GM19043 (cell line): ENCODE results near the gene DLG5.

Experiments
- ATAC-seq: cut with Tn5 transposase; IDR thresholded peaks from one replicate; pipeline ENCODE4 v1.9.1; 2021; ENCODE audit warnings: low read depth; ENCODE audit not compliant: unreplicated experiment

Gene DLG5

DNA sequence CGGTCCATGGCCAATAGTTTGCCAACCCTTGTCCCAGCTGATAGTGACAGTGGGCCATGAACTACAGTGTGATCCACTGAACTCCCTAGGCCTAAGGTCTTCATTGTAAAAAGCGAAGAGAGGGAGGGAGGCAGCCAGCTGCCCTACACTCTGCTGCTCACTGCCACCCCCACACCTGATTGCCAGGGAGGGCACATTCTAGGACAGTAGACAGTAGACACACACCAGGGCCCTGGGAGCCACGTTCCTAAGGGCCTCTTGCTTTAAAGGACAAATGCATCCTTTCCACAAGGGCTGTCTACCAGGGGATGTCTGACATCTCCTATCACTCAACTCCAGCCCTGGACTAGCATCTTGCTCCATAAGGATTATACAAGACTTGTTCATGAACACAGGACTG is 122.2 kb downstream of the DLG5 start:
- ATAC-seq: no peak

DNA sequence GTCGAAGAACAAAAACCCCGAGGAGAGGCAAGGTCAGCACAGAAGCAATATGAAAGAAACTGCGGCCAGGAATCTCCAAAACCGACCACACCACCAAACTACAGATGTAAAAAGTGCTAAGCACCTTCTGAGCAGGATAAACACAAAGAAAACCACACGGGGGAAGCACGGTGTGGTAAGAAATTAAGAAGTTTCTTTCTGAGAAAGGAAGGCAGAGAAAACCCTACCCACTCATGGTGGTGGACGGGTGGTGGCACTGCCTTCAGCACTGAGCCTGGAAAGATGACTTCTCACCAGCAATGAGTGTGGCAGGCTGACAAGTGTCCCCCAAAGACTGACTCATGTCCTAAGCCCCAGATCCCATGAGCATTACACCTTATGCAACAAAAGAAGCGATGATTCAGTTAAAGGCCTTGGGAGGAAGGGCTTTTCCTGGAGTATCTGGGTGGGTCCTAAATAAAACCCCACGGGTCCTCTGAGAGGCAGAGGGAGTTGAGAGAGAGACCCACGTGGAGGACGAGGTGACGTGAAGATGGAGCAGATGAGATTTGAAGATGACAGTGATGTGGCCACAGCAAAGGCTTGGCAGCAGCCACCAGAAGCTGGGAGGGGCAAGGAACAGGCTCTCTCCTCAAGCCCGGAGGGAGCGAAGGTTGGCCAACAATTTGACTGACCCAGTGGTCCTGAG is 124.9 kb downstream of the DLG5 start:
- no peak for ATAC-seq

DNA sequence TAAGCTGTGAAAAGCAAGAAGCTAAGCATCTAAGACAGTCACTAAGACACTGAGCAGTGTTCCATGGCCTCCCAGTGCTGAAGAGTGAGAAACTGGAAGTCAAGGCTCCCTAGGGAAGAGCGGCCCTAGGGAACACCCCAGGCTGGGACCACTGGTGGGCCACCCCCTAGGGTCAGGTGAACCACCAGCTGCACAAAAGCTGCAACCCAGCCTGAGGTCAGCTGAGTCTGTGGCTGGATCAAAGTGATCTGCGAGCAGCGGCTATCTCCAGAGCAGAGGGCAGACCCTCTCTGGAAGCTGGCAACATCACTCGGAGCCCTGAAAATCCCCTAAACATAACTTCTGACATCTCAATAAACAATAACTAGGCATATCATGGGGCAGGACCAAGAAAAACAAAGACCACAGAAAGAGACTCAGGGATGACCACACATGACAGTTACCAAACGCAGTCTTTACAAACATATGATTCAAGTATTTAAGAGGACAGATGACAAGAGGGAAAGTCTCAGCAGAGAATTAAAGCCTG is 125.8 kb downstream of the DLG5 start:
- ATAC-seq: no peak

DNA sequence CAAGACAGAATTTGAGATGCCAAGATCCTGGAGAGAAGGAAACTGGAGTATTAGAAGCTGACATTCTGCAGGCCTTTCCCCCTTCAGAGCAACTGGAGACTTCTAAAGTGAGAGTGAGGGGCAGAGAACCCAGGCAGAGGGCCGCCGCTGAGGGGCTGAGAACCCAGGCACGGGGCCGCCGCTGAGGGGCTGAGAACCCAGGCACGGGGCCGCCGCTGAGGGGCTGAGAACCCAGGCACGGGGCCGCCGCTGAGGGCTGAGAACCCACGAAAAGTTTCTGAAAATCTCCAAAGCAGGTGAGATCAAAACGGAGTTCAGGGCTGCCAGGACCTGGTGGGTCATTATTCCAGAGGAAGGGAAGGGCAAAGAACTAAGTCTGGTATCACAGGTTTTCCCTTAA is 126.2 kb downstream of the DLG5 start:
- no peak for ATAC-seq

DNA sequence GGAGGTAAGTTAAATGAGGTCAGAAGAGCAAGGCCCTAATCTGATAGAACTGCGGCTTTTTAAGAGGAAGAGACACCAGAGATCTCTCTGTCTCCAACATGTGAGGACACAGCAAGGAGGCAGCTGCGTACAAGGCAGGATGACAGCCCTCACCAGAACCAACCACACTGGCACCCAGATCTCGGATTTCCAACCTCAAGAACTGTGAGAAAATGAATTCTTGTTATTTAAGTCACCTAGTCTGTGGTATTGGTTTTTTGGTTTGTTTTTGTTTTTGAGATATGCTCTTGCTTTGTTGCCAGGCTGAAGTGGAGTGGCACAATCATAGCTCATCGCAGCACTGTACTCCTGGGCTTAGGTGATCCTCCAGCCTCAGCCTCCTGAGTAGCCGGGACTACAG is 127.2 kb downstream of the DLG5 start:
- ATAC-seq: no peak

DNA sequence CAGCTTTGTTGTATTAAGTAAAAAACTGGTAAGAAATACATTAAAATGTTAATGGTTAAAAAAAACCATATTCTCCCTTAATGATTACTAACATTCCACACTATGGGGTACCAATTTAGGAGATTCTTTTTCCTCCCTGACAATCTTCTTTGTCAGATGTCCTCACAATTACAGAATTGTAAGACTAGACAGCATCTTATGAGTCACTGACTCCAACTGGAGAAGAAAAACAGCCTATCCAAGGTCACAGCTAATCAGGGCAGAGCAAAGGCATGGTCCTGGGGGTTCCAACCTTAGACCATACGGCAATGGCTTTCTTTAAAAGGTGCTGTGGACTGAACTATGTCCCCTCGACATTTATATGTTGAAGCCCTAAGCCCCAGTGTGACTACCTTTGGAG is 127.6 kb downstream of the DLG5 start:
- ATAC-seq: no peak

DNA sequence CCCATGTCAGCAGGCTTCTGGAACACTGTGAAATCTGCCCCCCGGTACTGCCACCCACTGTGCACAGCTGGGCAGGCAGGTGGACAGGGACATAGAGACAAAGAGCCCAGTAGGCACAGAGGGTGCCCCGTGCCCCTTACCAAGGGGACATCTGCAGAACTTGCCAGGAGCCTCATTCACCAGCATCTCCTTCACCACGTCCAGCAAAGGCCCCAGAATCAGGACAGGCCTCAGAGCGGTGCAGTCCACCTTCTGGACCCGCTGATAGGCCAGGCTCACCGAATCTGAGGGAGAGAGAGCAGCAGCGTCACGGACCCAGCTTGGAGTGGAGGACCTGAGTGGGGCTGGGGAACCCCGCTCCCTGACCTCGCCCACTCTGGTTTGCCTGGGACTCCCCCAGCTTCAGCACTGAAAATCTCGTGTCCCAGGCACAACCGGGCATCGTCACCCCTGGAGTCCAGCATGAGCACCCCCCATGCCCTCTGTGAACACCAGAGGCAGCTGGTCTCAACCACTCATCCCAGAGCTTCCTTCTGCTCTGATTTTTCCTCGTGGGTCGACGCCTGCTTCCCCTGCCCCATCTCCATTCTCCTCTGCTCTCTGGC is 130.1 kb downstream of the DLG5 start:
- no peak for ATAC-seq

DNA sequence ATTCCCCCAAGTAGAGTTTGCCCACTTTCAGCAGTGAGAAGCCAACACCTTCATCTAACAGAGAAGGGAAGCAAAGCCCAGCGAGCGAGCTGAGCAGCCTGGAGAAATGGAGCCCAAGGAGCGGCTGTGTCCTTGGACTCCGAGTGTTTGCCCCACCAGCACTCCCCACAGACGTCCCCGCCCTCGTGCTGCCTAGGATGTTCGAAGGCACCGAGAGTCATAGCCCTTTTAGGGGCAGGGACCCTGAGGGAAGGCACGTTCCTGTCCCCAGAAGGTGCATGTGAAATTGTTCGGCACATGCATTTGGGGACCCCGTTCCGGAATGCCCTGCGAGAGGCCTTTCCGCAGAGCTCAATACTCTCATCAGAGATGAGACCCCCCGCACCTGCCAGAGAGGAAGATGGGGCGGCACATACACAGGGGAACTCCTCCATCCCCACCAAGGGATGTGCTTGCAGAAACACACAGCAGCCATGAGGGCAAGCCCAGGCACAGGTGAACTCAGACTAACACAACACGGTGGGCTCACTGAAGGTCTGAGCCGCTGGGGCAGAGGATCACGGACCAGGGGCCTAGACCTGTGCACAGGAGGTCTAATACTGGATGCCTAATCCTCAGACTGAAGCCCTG is 131.0 kb downstream of the DLG5 start:
- ATAC-seq: no peak

DNA sequence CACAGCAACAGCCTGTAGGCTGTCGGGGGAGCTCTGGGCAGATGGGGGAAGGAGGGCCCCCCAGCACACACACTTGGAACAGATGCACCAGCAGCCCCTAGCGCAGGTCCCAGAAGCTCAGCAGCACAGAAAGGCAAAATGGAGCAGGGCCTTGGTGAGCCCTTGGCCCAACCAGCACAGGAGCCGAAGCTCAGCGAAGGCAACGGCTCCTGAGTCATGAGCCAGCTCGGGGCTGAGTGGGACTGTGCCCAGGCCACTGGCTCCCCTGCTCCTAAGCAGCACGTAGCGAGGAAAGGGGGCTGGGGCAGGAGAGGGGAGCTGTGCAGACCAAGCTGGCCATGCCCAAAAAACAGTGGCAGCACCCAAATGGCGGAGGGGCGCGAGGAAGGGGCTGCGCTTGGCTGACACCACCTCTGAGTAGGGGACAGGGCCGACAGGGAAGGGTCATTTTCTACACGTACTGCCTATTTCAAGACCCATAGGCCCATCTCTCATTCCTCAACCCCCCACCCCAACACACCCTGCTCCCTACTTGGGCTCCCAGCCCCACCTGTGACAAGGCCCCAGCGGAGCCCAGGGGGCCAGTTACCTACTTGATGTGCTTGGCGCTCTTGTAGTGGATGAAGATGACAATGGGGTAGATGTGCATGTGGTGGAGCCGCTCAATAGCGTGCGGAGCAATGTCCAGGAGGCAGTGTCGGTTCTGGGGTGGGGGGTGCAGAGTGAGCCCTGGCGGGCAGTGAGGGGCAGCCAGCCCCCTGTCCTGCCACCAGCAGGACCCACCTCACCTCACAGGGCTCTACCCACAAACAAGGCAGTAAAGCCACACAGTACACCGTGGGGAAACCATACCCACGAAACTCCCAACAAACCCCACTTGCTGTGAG is 132.1 kb downstream of the DLG5 start:
- no peak for ATAC-seq

DNA sequence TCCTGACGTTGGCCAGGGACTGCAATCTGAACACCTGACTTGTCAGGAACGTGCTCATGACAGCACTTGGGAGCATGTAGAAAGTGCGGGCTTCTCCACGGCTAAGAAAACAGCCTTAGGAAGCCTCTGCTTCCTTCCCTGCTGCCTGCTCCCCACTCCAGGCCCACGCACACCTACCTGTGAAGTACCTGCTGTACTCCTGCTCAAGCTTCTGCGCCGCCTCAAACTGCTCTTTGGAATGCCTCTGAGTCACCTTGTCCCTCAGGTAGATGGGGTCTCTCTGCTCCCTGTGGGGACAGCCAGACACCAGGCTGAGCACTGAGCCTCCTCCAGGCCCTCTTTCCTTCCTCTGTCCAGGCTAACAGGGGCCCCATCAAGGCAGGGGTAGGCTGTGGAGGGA is 132.7 kb downstream of the DLG5 start:
- no peak for ATAC-seq

DNA sequence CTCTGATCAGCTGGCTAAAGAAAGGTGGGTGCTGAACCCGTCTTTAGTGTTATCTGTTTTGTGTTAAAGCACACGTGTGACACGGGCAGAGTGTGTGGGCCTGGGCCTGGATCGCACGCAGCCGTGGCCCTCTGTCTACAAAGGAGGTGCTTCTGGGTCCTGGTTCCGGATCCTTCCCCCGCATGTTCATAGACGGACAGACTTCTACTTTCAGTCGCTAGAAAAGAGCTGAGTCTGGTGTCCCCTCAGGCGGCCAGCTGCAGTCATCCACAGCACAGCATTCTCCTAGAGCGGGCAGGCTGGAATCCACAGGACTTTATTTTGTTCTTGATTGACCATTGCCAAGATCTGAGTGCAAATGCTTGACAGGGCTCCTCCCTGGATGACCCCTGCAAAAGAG is 134.4 kb downstream of the DLG5 start:
- no peak for ATAC-seq

DNA sequence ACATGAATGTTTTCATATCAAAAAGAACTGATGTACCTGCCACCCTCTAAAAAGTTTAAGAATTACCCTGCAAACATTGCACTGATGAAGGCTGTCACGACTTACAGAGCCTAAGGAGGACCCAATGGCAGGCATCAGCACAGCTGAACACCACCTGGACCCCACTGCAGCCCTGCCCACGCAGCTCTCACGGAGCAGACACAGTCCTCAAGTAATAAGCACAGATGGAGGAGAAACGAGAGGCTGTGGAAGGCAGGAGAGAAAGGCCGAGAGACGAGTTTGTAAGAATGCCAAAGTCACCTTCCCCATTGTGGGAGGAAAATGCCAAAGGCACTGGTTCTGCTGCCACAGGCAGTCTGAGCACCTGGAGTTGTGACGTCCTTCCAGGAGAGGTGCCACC is 135.0 kb downstream of the DLG5 start:
- no peak for ATAC-seq

DNA sequence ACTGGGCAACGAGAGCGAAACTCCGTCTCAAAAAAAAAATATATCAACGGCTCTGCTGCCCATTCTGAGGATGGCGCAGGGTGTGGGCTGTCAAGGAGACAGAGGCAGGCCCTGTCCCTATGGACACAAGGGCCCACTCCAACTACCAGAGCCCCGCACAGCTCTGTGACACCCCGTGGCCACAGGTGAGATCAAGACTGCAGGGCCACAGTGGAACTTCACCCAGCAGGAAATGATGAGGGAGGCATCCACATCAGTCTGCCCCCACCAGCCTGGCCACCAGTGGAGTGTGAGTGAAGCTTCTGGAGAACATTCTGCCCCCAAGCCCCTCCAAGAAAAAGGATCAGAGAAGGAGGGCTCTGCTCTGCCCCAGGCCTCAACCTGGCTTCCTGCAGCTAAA is 136.7 kb downstream of the DLG5 start:
- no peak for ATAC-seq

DNA sequence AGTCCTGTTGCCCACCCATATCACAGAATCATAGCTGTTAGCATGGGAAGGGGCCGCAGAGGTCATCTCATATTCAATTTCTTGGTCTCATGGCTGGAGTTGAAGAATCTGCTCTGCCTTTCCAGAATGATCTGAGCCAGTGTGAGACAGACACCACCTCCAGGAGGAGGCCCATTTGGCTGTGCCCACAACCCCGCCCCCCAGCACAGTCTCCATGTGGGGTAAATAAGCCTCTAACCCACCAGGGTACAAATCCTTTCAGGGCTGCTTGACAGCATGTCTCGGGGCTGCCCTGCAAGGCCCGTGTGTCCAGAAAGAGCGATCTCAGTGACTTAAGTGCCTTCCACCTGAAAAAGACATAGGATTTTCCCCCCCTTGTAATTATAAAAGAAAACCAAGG is 137.5 kb downstream of the DLG5 start:
- ATAC-seq: no peak

DNA sequence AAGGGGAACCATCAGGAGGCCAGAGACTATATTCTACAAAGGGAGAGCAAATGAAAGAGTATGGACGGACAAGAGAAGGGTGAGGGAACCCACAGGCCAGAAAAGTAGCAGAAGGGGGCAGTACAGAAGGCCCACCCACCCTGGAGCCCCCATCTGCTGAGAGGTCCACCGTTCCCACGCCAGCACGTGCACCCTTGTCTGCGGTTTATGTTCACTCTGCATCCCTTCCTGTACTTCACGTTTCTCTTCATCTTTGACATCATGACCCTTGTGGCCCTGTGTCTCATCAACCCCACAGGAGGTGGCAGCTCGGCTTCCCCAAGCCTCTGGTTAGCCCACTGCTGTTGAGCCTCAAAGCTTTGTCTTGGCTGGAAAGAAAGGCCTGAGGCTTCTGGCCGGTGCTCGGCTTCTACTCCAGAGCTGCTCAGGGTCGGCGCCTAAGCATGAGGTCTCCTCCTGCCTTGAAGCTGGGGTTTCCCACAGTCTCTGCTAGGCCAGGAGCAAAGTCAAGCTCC is 138.0 kb downstream of the DLG5 start:
- no peak for ATAC-seq

DNA sequence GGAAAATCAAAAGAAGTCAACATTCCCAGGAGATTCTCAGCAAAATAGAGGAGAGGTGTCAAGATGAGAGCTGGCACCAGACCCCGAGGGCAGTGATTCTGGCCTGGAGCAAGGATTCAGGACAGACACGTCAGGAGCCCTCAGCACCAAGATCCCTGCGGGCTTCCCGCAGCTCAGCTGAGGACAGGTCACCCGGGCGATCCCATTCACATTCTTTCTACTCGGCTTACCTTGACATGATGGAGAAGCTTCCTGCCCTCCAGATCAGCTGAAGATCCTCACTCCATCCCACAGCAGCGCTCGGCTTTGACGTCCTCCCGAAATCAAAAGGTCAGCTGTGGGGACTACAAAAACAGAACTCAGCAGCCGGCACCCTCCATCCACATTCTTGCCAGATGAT is 139.1 kb downstream of the DLG5 start:
- ATAC-seq: no peak

DNA sequence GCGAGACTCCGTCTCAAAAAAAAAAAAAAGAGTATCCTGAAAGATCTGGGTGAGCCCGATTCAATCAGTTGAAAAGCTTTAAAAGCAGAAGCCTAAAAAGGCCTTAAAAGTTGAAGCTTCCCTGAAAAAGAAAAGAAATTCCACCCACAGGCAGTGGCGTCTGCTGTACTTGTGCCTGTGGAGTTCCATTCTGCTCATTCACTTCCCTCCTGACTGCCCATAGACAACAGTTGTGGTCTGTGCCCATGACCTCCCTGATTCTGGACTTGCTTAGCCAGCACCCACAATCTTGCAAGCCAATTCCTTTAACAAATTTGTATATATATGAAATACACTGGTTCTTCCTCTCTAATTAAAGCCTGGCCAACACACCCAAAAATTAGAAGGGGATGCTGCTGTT is 141.7 kb downstream of the DLG5 start:
- ATAC-seq: no peak

DNA sequence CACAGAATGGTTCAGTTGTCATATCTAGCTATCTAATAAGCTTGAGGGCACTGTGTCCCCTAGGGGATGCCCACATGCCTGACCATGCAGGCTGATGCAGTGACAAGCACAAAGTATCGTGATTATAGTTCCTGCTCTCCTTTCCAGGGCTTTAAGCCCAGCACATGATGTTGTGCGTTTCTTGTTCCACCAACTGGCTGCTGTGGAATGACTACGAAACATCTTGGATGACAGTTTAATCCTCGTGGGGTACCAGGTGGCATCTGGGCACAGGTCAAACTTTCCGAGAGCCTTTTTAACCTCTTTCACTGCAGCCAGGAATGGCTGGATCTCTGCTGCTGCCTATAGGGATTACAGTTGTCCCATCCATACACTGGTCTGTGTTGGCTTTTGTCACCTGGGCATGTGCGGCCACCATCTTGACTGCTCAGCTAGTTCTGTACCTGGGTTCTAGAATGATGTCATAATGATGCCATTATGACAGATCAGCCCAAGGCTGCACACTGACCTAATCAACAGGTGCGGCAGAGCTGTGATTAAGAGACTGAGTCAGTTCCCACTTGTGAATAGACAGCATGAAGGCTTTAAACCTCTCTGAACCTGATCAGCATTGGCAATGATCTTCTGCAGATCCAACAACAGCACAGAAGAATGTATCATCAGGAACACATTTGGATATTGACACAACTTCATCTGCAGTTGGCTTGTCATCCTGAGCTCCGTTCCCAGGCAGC is 144.1 kb downstream of the DLG5 start:
- ATAC-seq: no peak

DNA sequence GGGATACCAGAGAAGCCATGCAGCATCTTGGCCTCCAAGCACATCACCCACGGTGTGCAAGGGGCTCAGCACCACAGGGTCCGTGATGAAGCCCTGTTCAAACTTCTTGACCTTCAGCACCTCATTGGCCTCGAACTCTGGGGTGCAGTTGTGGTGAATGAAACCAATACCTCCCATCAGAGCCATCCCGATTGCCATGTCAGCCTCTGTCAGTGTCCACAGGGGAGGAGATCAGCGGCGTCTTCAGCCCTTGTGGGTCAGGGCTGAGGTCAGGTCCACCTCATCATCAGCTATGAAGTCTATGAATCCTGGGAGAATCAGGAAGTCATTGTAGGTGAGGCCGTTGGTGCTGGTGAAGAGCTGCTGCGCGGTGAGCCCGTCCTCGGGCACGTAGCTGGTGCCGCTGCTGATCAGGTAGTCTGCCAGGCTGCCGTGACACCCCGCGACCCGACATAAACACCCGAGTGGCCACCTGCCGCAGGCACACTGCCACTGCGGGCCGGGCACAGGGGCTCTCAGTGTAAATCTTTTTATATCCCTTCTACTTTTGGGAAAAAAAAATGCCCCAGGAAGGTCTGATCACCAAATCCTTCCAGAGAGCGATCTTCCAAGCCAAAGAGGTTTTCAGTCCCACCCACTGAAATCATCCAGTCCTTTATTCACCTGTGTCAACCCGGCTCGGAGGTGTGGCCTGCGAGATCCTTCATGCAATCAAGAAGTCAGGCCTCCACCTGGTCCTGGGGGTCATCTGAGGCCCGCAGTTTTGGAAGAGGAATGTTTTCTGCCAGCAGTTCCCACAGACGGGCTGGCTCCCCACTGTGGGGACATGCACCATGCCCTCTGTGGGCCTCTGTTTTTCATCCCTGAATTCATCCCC is 144.9 kb downstream of the DLG5 start:
- ATAC-seq: no peak
